ENCODE data around the gene TPSD1.

DNA sequence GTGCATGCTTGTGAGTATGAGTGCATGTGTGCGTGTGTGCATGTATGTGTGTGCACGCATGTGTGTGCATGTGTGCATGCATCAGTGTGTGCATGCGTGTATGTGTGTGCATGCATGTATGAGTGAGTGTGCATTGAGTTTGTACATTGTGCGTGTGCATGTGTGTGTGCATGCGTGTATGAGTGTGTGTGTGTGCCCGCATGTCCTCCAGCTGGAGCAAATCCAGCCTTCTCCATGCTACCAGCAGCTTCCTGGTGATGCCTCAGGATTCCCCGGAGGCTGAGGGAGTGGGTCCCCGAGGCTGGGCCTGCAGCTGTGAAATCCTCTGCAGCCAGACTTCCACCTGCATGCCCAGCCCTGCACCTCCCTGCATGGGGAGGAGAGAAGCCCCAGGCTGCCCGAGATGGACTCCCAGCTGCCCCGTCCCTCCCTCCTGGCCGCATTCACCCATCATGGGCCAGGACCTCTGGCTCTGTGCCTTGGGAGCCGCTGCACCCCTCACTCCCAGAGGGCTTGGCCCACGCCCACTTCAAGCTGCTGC is 9.3 kb downstream of the TPSD1 start:
- TF ChIP-seq, protein P1, sequence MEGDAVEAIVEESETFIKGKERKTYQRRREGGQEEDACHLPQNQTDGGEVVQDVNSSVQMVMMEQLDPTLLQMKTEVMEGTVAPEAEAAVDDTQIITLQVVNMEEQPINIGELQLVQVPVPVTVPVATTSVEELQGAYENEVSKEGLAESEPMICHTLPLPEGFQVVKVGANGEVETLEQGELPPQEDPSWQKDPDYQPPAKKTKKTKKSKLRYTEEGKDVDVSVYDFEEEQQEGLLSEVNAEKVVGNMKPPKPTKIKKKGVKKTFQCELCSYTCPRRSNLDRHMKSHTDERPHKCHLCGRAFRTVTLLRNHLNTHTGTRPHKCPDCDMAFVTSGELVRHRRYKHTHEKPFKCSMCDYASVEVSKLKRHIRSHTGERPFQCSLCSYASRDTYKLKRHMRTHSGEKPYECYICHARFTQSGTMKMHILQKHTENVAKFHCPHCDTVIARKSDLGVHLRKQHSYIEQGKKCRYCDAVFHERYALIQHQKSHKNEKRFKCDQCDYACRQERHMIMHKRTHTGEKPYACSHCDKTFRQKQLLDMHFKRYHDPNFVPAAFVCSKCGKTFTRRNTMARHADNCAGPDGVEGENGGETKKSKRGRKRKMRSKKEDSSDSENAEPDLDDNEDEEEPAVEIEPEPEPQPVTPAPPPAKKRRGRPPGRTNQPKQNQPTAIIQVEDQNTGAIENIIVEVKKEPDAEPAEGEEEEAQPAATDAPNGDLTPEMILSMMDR (IDR thresholded peaks at IDR 0.05): no peak
- no peak for TF ChIP-seq ZFX (IDR thresholded peaks at IDR 0.05; ENCODE audit: borderline replicate concordance)

Measured in 22Rv1 (cell line).